GM21576 (cell line): Measurements from ENCODE around the gene SPEG.
A peak's percentile ranks its signal among the peaks of the same experiment; 100 is the strongest.

Experiments
- ATAC-seq: cut with Tn5 transposase; IDR thresholded peaks from one replicate; pipeline ENCODE4 v1.9.1; 2021; ENCODE audit warnings: mild to moderate bottlenecking, moderate library complexity; ENCODE audit not compliant: unreplicated experiment

SPEG gene

GRCh38 chr2:219542931-219543595 is 108.4 kb downstream of the SPEG start:
- ATAC-seq = peak; percentile 26

- ATAC-seq = peak; percentile 73
These were observed 109.1 kb downstream of the SPEG start, which contains the start of the genes CHPF and TMEM198 for GRCh38 chr2:219543596-219544358. Gene CHPF, minus strand, starts transcription at chr2:219543809. Its CDS starts 271 bp downstream, at chr2:219543538. Gene TMEM198, plus strand, starts transcription at chr2:219544028. Its CDS starts 700 bp downstream, at chr2:219544728.

DNA sequence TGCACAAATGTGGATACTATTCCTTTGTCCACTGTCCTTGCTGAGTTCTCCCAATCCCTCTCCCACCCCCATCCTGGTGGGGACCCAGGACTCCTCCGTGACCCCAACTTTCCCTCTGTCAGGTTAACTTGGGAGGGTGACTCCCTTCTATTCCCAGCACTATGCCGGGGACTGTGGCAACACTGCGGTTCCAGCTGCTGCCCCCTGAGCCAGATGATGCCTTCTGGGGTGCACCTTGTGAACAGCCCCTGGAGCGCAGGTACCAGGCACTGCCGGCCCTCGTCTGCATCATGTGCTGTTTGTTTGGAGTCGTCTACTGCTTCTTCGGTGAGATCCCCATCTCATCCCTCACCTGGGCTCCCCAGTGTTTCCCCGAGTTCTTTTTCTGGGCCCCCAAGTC is 109.9 kb downstream of the SPEG start:
- ATAC-seq = no peak

GRCh38 chr2:219545295-219545942 is 110.8 kb downstream of the SPEG start:
- no peak for ATAC-seq

- no peak for ATAC-seq
These were observed 111.3 kb downstream of the SPEG start for GRCh38 chr2:219545943-219546352.

- ATAC-seq = no peak
These were observed 113.0 kb downstream of the SPEG start for GRCh38 chr2:219547621-219548020.
